Activated CD4-positive, alpha-beta T cell treated with anti-CD3 and anti-CD28 coated beads, Interleukin-2, Interleukin-6, amounts not matched to agents 100 ng/mL and 50 ng/mL, durations not matched to agents 16 hours and 8 hours (primary cell): ENCODE measurements around the gene GXYLT1.
"Not testable (repeated sequence)": the region's sequence is repeated elsewhere in the genome, so short reads cannot be mapped to it uniquely, and the experiment has no call there.

Experiments
- DNase-seq: peaks from one replicate; pipeline ENCODE4 v3.0.0-alpha.2; 2020

GXYLT1 gene

DNA sequence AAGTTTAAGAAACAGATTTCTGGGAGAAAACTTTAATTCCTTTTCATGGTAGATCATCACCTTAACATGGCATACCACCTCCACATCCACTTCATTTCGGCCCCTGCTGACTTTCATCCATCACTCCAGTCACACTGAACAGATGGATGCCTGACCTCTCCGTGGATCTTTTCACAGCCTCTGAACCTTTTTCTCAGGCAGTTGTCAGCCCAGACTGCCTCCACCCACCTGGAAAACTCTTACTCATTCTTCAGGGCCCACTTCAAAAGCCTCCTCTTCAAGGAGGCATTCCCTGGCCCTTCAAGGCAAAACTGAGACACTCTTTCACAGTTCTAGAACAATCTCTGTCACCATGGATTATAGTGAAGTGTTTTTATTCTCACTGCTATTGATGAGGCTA is 52.9 kb downstream of the GXYLT1 start:
- no peak for DNase-seq

- no peak for DNase-seq
Measured at GRCh38 chr12:42090899-42091298, 53.8 kb downstream of the GXYLT1 start.

DNA sequence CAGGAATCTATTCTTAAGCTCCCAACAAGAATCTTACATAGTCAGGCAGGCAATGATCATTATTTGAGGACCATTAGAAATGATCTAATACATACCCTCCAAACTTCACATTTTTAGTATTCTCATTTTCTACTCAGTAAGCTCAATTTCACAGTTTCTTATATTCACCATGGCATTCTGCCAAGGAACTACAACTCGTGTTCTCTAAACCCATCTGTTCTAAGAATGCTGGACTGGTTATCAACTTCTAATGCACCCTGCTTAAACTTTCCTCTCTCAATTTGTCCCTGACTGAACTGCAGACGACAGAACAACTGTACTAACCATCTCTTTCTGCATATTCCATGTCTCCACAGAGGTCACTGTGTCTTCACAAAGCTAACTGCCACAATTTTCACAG is 58.6 kb downstream of the GXYLT1 start:
- DNase-seq = no peak

GRCh38 chr12:42085594-42085993 is 59.1 kb downstream of the GXYLT1 start:
- no peak for DNase-seq

- DNase-seq = no peak
Measured at GRCh38 chr12:42084522-42084921, 60.2 kb downstream of the GXYLT1 start.

DNA sequence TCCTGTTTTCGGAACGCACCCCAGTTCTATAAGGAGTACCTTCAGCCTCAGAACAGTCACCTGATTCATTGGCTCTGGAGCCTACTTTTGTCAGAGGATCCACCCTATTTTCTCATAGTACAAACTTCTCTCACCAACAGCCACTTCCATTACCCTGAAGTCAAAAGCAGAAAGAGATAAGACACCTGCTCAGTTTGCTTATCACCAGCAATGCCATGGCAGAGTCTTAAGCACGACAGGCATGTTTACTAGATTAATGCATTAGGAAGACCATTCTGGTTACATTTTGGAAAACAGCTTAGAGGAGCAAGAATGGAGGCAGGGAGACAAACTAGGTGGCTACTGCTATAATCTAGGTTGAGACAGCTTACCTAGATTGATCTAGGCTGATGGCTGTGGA is 67.7 kb downstream of the GXYLT1 start:
- no peak for DNase-seq

- no peak for DNase-seq
Measured at GRCh38 chr12:42070036-42070435, 74.6 kb downstream of the GXYLT1 start.

DNA sequence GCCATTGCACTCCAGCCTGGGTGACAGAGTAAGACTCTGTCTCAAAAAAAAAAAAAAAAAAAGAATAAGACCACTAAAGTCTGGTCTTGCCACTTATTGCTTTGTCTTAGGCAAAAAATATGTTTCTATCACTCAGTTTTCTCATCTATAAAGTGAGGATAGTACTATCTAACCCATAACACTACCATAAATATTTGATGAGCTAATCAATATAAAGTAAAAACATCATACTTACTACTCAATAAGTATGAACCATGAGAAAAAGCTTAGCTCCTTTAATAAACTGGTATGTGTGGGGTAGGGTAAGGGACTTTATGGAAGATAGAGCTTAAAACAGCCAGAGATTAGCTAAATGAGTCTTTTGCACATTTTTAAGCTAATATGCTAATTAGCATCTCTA is 85.5 kb downstream of the GXYLT1 start:
- DNase-seq = no peak

GRCh38 chr12:42056130-42056529 is 88.5 kb downstream of the GXYLT1 start:
- no peak for DNase-seq

DNA sequence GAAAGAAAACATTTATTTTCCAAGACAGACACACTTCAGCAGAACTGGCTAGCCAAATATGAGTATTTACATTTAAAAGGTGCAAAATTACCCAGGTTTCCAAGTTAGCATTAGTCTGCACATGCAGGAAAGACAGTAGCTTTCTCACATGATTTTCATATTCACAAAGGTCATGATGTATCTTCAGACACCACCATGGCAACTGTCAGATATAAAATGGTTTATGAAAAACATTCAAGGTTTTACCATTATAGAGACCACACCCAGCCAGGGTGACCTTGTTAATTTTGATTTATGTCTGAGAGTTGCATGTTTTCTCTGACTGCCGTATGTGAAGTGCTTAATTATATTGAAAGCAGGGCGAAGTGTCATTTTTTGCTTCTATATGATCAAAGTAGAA is 91.2 kb downstream of the GXYLT1 start:
- DNase-seq = no peak

GRCh38 chr12:42048980-42049379 is 95.7 kb downstream of the GXYLT1 start:
- DNase-seq = not testable (repeated sequence)

GRCh38 chr12:42039577-42039976 is 105.1 kb downstream of the GXYLT1 start:
- DNase-seq = no peak

- no peak for DNase-seq
Measured at GRCh38 chr12:42039176-42039575, 105.5 kb downstream of the GXYLT1 start.

DNA sequence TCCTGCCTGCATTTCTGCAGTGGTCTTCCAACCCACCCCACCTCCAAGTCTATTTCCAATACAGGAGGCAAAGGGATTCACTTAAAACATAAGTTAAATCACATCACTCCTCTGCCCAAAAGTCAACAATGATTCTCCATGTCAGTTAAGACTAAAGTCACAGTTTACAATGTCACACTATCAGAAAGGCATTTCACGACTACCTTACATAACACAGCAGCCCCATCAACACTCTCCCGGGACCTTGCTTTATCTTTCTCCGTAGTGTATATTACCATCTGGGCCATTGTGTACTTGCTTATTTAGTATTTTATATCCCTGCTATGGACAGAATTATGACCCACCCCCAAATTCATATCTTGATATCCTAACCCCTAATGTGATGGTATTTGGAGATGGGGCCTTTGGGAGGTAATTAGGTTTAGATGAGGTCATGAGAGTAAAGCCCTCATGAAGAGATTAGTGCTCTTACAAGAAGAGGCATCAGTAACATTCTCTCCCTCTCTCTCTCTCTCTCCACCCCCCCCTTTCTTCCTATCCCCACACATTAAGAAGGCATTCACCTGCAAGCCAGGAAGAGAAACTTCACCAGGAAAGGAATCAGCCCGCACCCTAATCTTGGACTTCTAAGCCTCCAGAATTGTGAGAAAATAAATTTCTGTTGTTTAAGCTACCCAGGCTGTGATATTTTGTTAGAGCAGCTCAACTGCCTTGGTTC is 112.7 kb downstream of the GXYLT1 start:
- no peak for DNase-seq
